GM12873 (cell line): ENCODE results near the gene PDF.

ENCODE experiments used
- TF ChIP-seq, protein P1 (sequence below): IDR thresholded peaks from 2 replicates; pipeline ENCODE4 v1.5.1; 2012; ENCODE audit warnings: low read depth, mild to moderate bottlenecking, moderate library complexity, low read length, control low read depth; ENCODE audit not compliant: insufficient read depth; ENCODE audit errors: missing control alignments

Gene PDF

GRCh38 chr16:69338557-69339288 lies 8.3 kb upstream of the PDF start:
- TF ChIP-seq, protein P1, sequence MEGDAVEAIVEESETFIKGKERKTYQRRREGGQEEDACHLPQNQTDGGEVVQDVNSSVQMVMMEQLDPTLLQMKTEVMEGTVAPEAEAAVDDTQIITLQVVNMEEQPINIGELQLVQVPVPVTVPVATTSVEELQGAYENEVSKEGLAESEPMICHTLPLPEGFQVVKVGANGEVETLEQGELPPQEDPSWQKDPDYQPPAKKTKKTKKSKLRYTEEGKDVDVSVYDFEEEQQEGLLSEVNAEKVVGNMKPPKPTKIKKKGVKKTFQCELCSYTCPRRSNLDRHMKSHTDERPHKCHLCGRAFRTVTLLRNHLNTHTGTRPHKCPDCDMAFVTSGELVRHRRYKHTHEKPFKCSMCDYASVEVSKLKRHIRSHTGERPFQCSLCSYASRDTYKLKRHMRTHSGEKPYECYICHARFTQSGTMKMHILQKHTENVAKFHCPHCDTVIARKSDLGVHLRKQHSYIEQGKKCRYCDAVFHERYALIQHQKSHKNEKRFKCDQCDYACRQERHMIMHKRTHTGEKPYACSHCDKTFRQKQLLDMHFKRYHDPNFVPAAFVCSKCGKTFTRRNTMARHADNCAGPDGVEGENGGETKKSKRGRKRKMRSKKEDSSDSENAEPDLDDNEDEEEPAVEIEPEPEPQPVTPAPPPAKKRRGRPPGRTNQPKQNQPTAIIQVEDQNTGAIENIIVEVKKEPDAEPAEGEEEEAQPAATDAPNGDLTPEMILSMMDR: no peak

GRCh38 chr16:69334696-69335095 lies 4.3 kb upstream of the PDF start:
- TF ChIP-seq, protein P1: no peak

GRCh38 chr16:69329369-69330285 lies 761 bp downstream of the PDF start:
- TF ChIP-seq, protein P1: no peak

DNA sequence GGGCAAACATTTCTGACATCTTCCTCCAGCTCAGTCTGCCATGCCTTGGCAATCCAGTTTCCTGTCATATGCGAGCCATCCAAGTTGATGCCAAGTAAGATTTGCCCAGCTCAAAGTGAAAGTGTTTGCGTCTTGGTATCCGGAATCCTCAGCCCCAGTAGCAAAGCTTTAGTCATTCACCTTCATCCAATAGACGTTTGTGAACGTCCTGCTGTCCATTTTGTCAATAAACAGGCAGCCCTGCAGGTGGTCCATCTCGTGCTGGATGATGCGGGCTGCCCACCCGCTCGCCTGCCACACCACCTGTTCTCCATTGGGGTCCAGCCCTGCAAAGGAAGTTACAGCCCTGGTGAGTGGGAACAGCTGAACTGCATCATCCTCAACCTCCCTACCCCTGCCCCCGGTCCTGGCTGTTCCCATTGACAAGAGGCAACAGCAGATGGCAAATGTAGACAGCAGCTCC lies 1.5 kb downstream of the PDF start:
- TF ChIP-seq, protein P1: no peak

- TF ChIP-seq, protein P1: no peak
These were observed 2.6 kb downstream of the PDF start for GRCh38 chr16:69327585-69328310.

DNA sequence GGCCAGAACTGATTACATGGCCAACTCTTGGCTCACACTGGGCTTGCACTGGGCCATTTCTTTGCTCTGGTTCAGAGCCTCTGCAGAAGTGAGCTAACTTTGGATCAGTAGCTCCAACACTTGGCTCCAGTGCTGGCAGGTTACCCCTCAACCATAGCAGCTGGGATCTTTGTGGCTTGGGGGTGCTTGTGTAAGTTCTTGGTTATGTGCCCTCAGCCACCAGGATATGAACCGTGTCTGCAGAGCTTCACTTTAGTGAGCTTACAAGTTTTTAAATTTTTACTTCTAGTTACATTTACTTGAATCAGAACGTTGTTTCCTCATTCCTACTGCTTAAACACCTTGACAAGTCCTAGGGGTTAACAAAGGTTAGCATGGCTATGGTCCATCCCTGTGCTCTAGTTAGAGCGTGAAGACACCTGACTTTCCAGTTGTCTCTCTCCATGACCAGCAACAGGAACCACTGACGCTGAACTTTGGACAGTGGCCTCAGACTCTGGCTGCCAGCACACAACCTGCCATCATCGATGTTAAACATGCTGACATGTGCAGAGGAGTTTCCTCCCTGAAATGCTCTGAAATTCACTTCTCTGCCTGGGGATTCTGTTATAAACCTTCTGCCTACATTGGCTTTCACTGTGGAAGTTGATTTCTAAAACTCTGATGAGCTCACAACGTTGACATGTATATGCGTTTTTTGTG lies 4.1 kb downstream of the PDF start:
- TF ChIP-seq, protein P1: no peak
